Activated B cell treated with CpG ODN at 0.5 μM for 24 hours (primary cell): ENCODE data around the gene FBXW8. TPM values are rescaled to one million over a fixed set of nuclear protein-coding genes. Genes with fewer than 3 reads are reported as not detected.

ENCODE experiments used
- ATAC-seq: fragments of 200-7000 bp; cut with Tn5 transposase; one replicate; pipeline ENCODE4 v1.10.0; 2021; ENCODE audit warnings: low read depth, mild to moderate bottlenecking, moderate library complexity
- CTCF ChIA-PET: fragments of 350-600 bp; sonication (Branson Sonifier 250); formaldehyde crosslinking; loops from one replicate; lab custom pipeline; 2021; ENCODE audit warnings: antibody characterized with exemption; lab: Charles Lee
- POLR2A ChIA-PET: fragments of 350-600 bp; sonication (Branson Sonifier 250); formaldehyde crosslinking; loops from one replicate; lab custom pipeline; 2021; ENCODE audit warnings: antibody characterized with exemption; lab: Charles Lee
- DNase-seq: peaks from one replicate; pipeline ENCODE4 v3.0.0; 2022
- H3K27ac Mint-ChIP-seq: one replicate; pipeline ENCODE4 v1.8.0; 2020; ENCODE audit warnings: mixed read lengths
- H3K27me3 Mint-ChIP-seq: one replicate; pipeline ENCODE4 v1.8.0; 2021; ENCODE audit warnings: mixed read lengths
- H3K36me3 Mint-ChIP-seq: one replicate; pipeline ENCODE4 v1.8.0; 2021; ENCODE audit warnings: low read depth, mixed read lengths
- H3K4me1 Mint-ChIP-seq: one replicate; pipeline ENCODE4 v1.8.0; 2021; ENCODE audit warnings: mixed read lengths
- H3K4me3 Mint-ChIP-seq: one replicate; pipeline ENCODE4 v1.8.0; 2020; ENCODE audit warnings: mild to moderate bottlenecking, mixed read lengths
- H3K9me3 Mint-ChIP-seq: one replicate; pipeline ENCODE4 v1.8.0; 2020; ENCODE audit warnings: mixed read lengths
- intact Hi-C: fragments of 100-400 bp; cut with micrococcal nuclease; formaldehyde crosslinking; loops from one replicate; pipeline ENCODE4 v1.15.1; 2024
- total RNA-seq: library from RNA; stranded (reverse); gene quantifications from 2 replicates; pipeline ENCODE4 v1.2.3, GENCODE V29; 2022
- TF ChIP-seq, protein P1 (sequence below): fragments of 200-600 bp; IDR thresholded peaks from one replicate; pipeline ENCODE4 v1.8.0; 2022; ENCODE audit warnings: antibody characterized with exemption, mild to moderate bottlenecking

The FBXW8 gene
- total RNA-seq, 1 donor from 2014 or later = 17.6 TPM

DNA sequence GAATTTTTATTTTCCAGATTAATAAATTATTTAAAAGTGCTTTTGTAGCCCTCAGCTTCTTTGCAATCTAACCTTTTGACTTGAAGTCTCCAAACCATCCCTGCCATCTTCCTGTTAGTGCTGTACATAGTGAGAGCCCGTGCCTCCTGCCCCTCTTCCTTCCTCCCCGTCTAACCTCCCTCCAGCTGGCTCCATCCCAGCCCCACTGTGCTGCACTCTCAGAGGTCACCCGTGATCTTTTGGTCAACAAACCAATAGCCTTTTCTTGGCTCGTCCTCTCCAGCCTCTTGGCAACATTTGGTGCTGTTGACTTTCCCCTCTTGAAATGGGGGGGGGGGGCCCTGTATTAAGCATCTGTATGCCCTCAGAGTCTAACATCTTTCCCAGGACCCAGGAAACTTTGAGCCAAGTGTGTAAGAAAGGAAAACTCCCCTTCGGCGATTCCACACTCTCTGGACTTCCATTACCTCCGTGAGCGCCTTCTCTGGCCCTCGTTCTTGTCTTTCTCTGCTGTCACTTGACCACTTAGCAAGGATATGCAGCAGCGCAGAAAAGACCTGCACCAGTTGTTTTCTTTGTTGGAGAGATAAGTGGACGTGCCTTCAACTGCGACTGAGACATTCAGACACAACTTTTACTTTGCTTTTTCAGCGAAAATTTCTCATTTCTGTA is 44.1 kb downstream of the FBXW8 start:
- Mint-ChIP-seq H3K36me3 (peaks cover 36% of the 10 kb centered on the region), H3K4me1 (peaks cover under 1% of the 10 kb centered on the region), H3K27ac (no peak overlapping the region), H3K4me3 (no peak overlapping the region), H3K27me3 (no peaks in the 10 kb centered on the region), H3K9me3 (no peaks in the 10 kb centered on the region)
- TF ChIP-seq, protein P1, sequence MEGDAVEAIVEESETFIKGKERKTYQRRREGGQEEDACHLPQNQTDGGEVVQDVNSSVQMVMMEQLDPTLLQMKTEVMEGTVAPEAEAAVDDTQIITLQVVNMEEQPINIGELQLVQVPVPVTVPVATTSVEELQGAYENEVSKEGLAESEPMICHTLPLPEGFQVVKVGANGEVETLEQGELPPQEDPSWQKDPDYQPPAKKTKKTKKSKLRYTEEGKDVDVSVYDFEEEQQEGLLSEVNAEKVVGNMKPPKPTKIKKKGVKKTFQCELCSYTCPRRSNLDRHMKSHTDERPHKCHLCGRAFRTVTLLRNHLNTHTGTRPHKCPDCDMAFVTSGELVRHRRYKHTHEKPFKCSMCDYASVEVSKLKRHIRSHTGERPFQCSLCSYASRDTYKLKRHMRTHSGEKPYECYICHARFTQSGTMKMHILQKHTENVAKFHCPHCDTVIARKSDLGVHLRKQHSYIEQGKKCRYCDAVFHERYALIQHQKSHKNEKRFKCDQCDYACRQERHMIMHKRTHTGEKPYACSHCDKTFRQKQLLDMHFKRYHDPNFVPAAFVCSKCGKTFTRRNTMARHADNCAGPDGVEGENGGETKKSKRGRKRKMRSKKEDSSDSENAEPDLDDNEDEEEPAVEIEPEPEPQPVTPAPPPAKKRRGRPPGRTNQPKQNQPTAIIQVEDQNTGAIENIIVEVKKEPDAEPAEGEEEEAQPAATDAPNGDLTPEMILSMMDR = no peak
- ChIA-PET POLR2A (no interaction called here), CTCF (interaction anchor here (0.8 kb wide), 1 partner anchor 814 kb away, joined by 3 read pairs; no protein-coding TSS in a partner anchor)
- DNase-seq (no peak), ATAC-seq (no peak)
- intact Hi-C loops = no loop called here

DNA sequence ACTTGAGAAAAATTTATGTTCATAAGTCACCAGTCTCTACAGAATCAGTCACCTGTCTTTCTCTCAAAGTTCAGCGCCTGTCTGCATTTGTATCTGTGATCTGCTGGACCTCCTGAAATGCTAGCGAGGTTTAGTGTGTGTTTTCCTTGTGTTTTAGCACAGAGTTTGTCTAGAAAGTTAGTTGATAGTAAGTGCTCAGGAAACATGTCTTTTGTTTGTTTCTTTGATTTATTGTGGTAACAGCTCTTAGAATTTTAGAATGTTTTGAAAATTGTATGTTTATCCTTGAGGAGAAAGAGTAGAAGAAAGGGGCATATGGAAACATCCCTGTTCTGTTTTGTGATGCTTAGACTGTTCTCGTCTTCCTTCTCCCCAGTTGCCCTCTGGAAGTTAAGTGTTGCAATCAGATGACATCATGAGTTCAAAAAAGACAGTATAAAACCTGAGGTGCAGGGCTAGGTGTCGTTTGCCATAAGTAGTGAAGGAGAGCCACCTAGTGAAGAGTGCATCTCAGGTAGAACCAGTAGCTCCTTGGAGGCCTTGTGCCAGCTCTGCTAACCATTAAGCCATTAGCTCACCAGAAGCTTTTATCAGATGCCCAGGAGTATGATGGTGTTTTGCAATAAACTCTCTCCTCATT is 44.8 kb downstream of the FBXW8 start:
- H3K36me3 Mint-ChIP-seq = peaks cover 31% of the 10 kb centered on the region
- DNase-seq (no peak), ATAC-seq (no peak)
- CTCF ChIA-PET = interaction anchor here (0.8 to 1.2 kb wide), 2 partner anchors 252 to 814 kb away, joined by 3 to 4 read pairs; no protein-coding TSS in a partner anchor
- H3K9me3 Mint-ChIP-seq = no peaks in the 10 kb centered on the region
- peaks cover 7% of the 10 kb centered on the region for H3K4me1 Mint-ChIP-seq
- no peak overlapping the region for H3K4me3 Mint-ChIP-seq
- H3K27me3 Mint-ChIP-seq = no peaks in the 10 kb centered on the region
- POLR2A ChIA-PET = no interaction called here
- TF ChIP-seq, protein P1 = no peak
- H3K27ac Mint-ChIP-seq = no peak overlapping the region
- intact Hi-C loops = no loop called here

DNA sequence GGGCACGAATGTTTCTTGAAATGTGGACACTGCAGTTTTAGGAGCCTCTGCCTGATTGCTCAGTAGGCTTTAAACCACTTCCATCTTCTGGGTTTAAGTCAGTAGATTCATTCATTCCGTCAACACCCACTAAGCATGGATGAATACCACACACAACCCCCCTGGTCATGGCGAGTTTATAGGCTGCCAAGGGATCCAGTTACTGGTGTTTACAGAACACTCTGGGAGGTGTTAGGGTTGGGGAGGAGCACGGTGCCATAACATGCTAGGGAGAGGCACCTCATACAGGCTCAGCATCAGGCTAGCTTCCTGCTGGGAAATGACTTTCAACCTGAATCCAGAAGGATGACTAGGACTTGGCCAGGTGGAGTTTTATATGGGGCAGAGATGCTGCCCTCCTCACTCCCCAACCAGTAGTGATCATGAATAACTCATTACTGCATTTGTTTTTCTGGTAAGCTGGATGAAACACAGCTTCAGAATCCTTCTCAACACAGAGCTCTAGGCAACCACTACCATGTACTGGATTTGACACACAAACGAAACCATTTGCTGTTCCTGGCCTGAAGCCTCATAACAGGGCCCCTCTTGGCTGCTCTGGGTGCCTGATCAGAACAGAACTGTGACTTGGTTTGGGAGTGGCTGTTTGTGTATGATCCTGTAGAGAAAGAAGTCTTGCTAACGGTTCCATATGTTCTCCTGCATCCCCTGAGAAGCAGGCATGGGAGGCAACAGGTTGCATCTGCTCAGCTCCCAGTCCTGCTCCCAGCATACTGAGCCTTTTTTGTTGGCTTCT is 47.9 kb downstream of the FBXW8 start:
- H3K9me3 Mint-ChIP-seq = no peaks in the 10 kb centered on the region
- ChIA-PET CTCF (interaction anchor here (1.5 kb wide), 1 partner anchor 249 kb away, joined by 4 read pairs; no protein-coding TSS in a partner anchor), POLR2A (no interaction called here)
- TF ChIP-seq, protein P1 = no peak
- no peaks in the 10 kb centered on the region for H3K27me3 Mint-ChIP-seq
- H3K4me1 Mint-ChIP-seq = peaks cover 27% of the 10 kb centered on the region
- no peak overlapping the region for H3K27ac Mint-ChIP-seq
- no peak overlapping the region for H3K4me3 Mint-ChIP-seq
- DNase-seq = no peak
- intact Hi-C loops = no loop called here
- no peak for ATAC-seq
- peaks cover 18% of the 10 kb centered on the region for H3K36me3 Mint-ChIP-seq

DNA sequence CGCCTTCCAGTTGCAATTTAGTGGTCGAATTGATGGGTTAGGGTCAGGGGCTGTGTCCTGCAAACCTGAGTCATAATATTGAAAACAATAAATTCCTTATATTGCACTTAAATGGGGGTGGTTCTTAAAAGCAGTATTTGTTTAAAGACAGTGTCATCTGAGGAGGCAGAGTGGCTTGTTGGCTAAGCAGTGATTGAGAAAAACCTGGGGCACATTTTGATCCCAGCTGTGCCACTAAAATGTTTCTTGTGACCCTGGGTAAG is 48.4 kb downstream of the FBXW8 start:
- Mint-ChIP-seq H3K9me3 (no peaks in the 10 kb centered on the region), H3K27ac (no peak overlapping the region), H3K27me3 (no peaks in the 10 kb centered on the region), H3K36me3 (peaks cover 23% of the 10 kb centered on the region), H3K4me3 (no peak overlapping the region), H3K4me1 (peaks cover 27% of the 10 kb centered on the region)
- DNase-seq = no peak
- TF ChIP-seq, protein P1 = no peak
- ChIA-PET CTCF (interaction anchor here (1.5 kb wide), 1 partner anchor 250 kb away, joined by 4 read pairs; no protein-coding TSS in a partner anchor), POLR2A (no interaction called here)
- no peak for ATAC-seq
- intact Hi-C loops = no loop called here
